ENCODE results near the gene DGKB.

DGKB gene

DNA sequence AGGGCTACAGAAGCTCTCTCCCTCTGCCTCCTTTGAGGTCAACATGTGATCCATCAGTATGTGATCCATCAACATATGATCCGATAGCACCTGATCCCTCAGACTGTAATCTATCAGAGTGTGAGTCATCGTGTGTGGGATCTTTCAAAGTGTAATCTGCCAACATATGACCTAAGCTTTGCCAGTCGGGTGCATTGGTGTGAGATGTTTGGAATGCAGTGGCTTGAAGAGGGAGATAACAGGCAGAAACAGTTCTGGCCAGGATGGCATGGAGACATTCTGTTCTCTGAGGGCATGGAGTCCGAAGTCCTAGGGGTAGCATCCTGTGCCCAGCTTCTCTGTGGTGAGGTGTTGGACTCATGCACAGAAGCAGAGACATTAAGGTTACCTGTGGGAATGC, 695.4 kb downstream of the DGKB start:
- no peak for DNase-seq (ENCODE audit: low spot score)

- DNase-seq (ENCODE audit: low spot score) = no peak
Observed at GRCh38 chr7:14206121-14206520, 696.4 kb downstream of the DGKB start.

GRCh38 chr7:14201353-14201752, 701.2 kb downstream of the DGKB start:
- no peak for DNase-seq (ENCODE audit: low spot score)

- DNase-seq (ENCODE audit: low spot score) = no peak
Observed at GRCh38 chr7:14199336-14199735, 703.2 kb downstream of the DGKB start.

- no peak for DNase-seq (ENCODE audit: low spot score)
Observed at GRCh38 chr7:14197280-14197679, 705.3 kb downstream of the DGKB start.

DNA sequence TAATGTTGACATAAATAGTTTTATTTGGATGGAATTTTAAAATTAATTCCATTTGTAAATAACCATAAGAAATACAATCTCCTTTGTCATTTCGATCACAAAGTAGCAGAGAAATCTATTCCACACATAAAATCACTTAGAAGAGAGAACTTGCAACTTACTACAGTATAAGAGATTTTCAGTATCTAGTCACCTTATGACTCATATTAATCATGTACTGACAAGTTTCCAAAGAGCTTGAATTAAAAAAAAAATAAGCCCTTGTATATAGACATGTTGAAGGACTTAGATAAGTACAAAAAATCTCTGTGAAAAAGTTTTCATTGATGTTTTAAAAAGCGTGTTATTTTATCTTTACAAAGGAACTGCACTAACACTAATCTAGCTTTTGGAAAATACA, 706.0 kb downstream of the DGKB start:
- no peak for DNase-seq (ENCODE audit: low spot score)

GRCh38 chr7:14195871-14196270, 706.7 kb downstream of the DGKB start:
- no peak for DNase-seq (ENCODE audit: low spot score)

- DNase-seq (ENCODE audit: low spot score) = no peak
Observed at GRCh38 chr7:14195079-14195478, 707.5 kb downstream of the DGKB start.

DNA sequence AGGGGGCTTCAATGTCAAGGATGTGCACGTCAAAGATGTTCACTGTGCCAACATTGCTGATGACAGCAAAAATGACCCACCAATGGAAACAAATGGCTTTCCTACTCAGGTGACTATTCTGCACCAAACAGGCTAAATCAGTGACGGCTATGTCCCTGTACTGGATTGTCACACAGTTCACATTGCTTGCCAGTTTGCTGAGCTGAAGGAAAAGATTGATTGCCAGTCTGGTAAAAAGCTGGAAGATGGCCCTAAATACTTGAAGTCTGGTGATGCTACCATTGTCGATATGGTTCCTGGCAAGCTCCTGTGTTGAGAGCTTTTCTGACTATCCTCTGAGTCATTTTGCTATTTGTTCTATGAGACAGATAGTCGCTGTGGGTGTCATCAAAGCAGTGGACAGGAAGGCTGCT, 710.9 kb downstream of the DGKB start:
- no peak for DNase-seq (ENCODE audit: low spot score)

GRCh38 chr7:14184292-14184864, 718.2 kb downstream of the DGKB start:
- no peak for DNase-seq (ENCODE audit: low spot score)

- no peak for DNase-seq (ENCODE audit: low spot score)
Observed at GRCh38 chr7:14179781-14180180, 722.8 kb downstream of the DGKB start.

DNA sequence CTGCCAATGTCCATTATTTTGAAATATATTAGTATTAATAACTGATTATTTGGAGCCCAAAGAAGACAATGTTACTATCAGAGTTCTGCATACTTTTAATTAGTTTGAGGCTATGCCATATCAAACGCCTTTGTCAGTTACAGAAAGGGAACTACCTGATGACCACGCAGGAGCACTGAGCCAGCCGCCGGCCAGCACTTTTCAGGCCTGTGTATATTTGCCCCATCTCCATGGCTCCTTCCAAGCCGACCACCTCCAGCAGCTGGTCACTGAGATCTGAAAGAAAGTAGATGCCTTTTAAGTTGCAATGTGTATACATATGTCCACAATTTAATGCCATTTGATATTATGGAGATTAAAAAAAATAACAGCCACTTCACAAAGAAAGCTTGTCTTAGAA, 724.7 kb downstream of the DGKB start:
- DNase-seq (ENCODE audit: low spot score) = no peak

GRCh38 chr7:14170872-14171271, 731.7 kb downstream of the DGKB start:
- DNase-seq (ENCODE audit: low spot score) = no peak

- DNase-seq (ENCODE audit: low spot score) = no peak
Observed at GRCh38 chr7:14158111-14158510, 744.4 kb downstream of the DGKB start.

DNA sequence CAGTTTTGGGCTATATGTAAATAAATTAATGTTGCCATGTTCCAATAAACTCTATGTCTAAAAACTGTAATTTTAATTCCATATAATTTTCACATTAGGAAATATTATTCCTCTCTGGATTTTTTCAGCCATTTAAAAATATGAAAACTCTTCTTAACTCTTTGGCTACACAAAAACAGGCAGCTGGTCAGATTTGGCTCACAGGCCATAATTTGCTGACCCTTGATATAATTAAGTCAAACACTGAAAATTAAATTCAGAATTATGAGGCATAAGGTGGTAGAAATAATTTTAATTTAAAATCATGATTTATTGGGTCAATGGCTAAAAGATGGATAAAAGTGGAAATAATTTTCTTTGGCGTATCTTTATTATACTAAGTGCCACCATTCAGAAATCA, 746.1 kb downstream of the DGKB start:
- DNase-seq (ENCODE audit: low spot score) = no peak

DNA sequence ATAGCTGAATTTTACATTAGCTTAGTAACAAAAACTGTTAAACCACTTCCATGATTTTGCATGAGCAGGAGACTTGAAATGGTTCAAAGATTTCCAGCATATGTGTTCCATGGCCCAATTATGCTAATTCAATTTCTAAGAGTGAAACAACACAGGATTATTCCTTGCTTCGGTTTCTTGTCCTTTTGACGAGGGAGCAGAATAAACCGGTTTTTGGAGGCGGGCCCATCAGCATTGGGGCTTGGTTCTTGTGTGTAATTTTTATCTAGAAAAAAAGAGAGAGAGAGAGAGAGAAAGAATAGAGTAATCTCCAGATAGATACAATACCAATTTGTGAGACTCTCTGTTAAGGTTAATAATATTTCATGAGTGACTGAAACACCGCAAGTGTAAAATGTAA, 753.6 kb downstream of the DGKB start:
- no peak for DNase-seq (ENCODE audit: low spot score)

GRCh38 chr7:14147532-14147931, 755.0 kb downstream of the DGKB start:
- DNase-seq (ENCODE audit: low spot score) = no peak

DNA sequence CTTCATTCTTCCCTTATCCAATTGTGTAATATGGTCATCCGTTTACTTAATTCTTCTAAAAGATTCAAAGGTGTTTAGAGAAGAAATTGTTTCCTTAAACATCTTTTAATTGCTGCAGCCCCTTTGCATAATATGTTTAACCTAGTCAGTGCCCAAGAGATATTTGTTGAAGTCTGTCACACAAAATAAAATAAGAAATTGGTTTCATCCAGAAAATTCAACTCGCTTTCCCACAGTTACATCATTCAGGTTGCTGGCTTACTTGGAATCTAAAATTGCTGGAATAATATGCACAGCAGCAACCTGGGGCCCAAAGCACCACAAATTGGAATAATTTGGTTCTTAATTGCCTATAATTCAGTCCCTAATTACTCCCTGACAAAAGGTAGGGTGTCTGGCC, 758.0 kb downstream of the DGKB start:
- DNase-seq (ENCODE audit: low spot score) = no peak

DNA sequence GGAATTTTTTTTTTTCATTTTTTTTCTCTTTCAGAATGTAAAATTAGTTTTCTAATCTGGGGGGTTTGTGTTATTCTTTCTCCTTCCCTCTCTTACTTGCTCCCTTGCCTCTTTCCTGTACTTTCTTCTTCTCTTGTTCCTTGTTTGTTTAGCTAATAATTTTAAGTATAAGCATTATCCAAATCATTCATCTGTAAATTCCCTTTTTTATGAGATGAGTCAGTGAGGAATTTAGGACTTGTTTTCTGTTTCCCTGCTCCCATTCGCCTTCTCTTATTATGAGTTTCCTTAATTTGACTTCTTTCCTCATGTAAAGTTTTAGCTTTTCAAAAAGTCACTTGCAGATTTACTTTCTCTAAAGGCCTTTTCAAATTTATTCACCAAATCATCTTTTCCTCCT, 758.4 kb downstream of the DGKB start:
- DNase-seq (ENCODE audit: low spot score) = no peak

DNA sequence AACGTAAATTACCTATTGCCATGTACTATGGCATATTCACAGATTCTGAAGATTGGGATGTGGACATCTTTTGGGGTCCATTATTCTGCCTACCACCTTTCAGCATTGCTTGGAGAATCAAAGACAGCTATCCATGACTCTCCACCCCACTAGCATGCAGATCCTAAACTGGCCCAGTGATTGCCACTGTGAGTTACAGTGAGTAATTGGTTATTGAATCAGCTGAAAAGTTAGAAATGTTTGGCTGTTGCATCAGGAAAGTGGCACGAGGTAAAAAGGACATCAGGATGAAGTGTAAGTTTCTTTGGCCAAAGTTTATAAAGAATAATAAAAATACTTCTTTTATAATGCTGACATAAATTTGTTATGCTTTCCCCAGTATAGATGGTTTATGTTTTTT, 764.9 kb downstream of the DGKB start:
- no peak for DNase-seq (ENCODE audit: low spot score)

GRCh38 chr7:14133752-14134151, 768.8 kb downstream of the DGKB start:
- DNase-seq (ENCODE audit: low spot score) = no peak

- DNase-seq (ENCODE audit: low spot score) = no peak
Observed at GRCh38 chr7:14125998-14126397, 776.6 kb downstream of the DGKB start.

GRCh38 chr7:14124716-14125115, 777.8 kb downstream of the DGKB start:
- no peak for DNase-seq (ENCODE audit: low spot score)

DNA sequence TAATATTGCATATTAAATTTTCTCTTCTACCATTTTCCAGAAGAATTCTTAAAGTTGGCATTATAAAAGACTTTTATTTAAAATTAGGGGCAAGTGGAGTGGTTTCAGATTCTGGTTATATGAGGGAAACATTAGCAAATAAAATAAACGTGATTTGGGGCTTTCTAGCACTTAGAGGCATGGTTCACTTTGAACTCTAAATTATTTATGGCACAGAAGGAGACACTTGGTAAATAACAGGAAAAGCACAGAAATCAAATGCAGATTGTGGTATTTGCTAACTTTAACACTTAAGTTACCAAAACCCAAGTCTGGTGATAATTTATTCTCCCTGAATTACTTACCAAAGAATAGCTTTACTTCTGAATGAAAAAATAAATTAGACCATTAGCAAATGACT, 778.6 kb downstream of the DGKB start:
- no peak for DNase-seq (ENCODE audit: low spot score)

DNA sequence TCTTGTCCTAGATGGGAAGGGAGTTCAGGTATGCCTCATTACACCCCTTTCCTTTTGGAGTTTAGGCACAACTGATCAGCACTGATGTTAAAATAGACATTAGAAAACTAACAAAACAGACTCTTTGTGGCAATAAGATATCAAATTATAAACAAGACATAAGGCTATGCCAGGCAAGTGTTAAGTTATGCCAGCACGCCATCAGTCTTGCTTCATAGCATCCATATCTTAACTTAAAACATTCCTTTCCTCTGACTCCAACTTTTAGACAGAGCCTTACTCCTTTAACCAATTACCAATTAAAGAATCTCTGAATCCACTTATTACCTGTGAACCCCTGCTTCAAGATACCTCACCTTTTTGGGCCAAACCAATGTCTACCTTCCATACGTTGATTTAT, 786.9 kb downstream of the DGKB start:
- no peak for DNase-seq (ENCODE audit: low spot score)
